Subcutaneous abdominal adipose tissue (tissue), 5 donors: ENCODE measurements around the gene CSNK1D.

Source experiments
- H3K27ac ChIP-seq: one replicate; pipeline ENCODE4 v1.7.0; 2013; ENCODE audit warnings: low read depth, mild to moderate bottlenecking, inconsistent platforms, low read length, moderate library complexity
- H3K27me3 ChIP-seq, 5 donors: one replicate each; pipeline ENCODE4 v1.7.0; 2013; ENCODE audit warnings: low read length in 5 of 5, inconsistent platforms in 1 of 5; ENCODE audit not compliant: control insufficient read depth in 5 of 5, insufficient read depth in 4 of 5
- H3K36me3 ChIP-seq, 5 donors: one replicate each; pipeline ENCODE4 v1.7.0; 2013; ENCODE audit warnings: low read length in 5 of 5; ENCODE audit not compliant: control insufficient read depth in 5 of 5, insufficient read depth in 5 of 5
- H3K4me1 ChIP-seq, 5 donors: one replicate each; pipeline ENCODE4 v1.7.0; 2013; ENCODE audit warnings: low read length in 5 of 5, mild to moderate bottlenecking in 3 of 5, moderate library complexity in 1 of 5; ENCODE audit not compliant: control insufficient read depth in 5 of 5, insufficient read depth in 5 of 5
- H3K4me3 ChIP-seq, 5 donors: one replicate each; pipeline ENCODE4 v1.7.0; 2013; ENCODE audit warnings: low read length in 5 of 5, low read depth in 1 of 5
- H3K9ac ChIP-seq, 5 donors: one replicate each; pipeline ENCODE4 v1.7.0; 2013; ENCODE audit warnings: low read length in 5 of 5, mild to moderate bottlenecking in 4 of 5, moderate library complexity in 3 of 5
- H3K9me3 ChIP-seq, 5 donors: one replicate each; pipeline ENCODE4 v1.7.0; 2013; ENCODE audit warnings: low read length in 5 of 5; ENCODE audit not compliant: control insufficient read depth in 5 of 5
- donor health status: healthy.
- donor health status: healthy.
- donor health status: healthy.
- donor health status: healthy.
- donor health status: healthy.

The CSNK1D gene

DNA sequence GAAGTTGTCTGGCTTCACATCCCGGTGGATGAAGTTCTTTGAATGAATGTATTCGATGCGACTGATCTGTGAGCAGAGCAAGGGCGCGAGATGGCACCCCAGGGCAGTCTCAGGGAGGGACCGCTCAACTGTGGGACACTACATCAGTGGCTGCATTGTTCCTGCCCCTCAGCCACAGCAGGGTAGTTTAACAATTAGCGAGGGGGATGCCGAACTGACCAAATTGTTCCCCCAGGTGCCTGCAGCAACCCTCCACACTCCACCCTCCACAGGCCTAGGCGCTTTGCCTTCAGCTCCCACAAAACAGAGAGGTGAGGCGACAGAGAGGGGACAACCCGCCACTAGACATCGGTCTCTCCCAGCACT lies 20.3 kb downstream of the CSNK1D start:
- H3K4me1 ChIP-seq = peaks cover 0 to 12% (median 3%) of the 10 kb centered on the region in 5 donors
- H3K36me3 ChIP-seq = peaks cover 0 to 87% (median 80%) of the 10 kb centered on the region in 5 donors
- H3K9me3 ChIP-seq = no peaks in the 10 kb centered on the region
- no peak overlapping the region for H3K9ac ChIP-seq
- no peaks in the 10 kb centered on the region for H3K27me3 ChIP-seq
- no peak overlapping the region for H3K27ac ChIP-seq
- H3K4me3 ChIP-seq = no peak overlapping the region

DNA sequence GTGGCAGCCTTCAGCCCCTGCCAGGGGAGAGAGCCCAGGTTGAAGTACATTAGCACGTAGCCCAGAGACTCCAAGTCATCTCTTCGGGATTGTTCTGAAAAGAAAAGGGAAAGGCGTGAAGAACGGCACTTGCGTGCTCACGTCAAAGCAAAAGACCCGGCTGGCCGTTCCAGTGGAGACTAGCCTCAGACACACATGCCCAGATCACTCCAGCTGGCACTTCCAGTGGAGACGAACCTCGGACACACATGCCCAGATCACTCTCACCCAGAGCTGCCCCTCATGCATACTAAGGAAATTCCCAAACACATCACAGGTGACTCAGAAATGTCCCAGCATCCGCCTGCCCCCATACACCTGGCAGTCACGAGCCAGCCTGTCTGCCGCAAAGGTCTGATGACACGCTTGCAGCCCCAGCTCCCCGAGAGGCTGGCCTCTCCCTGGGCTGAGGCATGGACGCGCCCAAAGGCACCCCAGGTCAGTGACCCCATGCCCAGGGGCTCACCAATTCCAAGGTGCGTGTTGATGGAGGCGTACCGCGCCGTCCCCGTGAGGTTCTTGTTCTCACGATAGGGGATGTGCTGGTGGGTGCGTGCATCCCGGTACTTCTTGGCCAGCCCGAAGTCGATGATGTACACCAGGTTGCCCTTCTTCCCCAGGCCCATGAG lies 20.9 kb downstream of the CSNK1D start:
- H3K27ac ChIP-seq = no peak overlapping the region
- no peaks in the 10 kb centered on the region for H3K27me3 ChIP-seq
- H3K9me3 ChIP-seq = no peaks in the 10 kb centered on the region
- peaks cover 0 to 17% (median 9%) of the 10 kb centered on the region in 5 donors for H3K4me1 ChIP-seq
- peaks cover 0 to 88% (median 82%) of the 10 kb centered on the region in 5 donors for H3K36me3 ChIP-seq
- no peak overlapping the region for H3K4me3 ChIP-seq
- H3K9ac ChIP-seq = no peak overlapping the region

DNA sequence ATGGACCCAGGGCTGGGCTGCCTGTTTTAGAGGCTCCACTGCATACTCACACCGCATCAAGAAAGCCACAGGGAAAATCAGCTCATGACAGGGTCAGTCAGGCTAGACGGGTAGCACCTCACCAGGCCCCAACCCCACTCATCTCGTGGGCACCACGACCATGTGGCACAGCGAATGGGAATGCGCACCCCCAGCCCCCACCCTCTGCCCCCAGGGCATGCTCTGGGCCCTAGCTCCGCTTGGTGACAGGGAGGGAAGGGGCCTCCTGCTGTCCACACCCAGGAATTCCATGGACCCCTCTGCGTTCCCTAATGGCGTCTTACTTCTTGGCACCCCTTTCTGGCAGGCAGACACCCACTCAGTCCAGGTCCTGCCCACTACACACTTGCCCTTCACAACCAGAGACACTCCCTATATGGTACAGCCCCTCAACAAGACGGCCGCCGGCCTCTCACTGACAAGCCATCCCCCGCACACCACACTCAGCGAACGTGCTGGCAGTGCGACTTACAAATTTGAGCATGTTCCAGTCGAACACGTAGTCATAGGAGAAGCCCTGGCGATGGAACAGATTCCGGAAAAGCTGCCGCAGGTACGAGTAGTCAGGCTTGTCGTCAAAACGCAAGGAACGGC lies 22.5 kb downstream of the CSNK1D start:
- Histone ChIP-seq H3K27me3 (no peaks in the 10 kb centered on the region), H3K4me1 (peaks cover 4 to 34% (median 25%) of the 10 kb centered on the region in 5 donors), H3K36me3 (peaks cover 0 to 90% (median 84%) of the 10 kb centered on the region in 5 donors), H3K9ac (no peak overlapping the region), H3K27ac (no peak overlapping the region), H3K4me3 (no peak overlapping the region), H3K9me3 (no peaks in the 10 kb centered on the region)

DNA sequence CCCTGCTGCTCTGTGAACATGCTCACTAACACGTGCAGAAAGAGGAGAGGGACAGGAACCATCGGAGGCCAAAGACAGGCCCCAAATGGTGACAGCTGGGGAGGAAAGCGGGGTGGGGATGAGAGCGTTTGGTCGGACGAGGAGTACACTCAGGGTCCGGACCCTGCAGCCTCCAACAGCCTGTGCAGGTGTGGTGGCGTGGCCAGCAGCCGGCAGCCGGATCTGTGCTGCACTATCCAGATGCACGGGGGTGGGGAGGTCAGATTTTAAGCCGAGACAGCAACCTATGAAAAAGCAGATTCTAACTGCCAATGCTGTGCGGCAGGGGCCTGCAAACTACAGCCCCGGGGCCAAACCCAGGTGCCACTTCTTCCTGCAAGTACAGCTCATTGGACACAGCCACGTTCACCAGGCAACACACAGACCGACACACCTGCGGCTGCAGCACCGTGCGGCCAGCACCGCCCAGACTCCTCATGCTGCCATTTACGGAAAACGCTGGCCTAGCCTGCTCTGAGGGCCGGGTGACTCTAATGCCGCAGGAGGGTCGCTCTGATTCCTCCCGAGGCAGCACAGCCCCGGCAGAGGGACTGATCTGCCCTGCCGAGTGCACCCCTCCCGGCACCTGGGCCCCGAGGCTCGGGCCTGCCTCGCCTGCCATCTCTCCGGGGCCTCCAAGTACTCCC lies 23.5 kb downstream of the CSNK1D start:
- Histone ChIP-seq H3K27ac (no peak overlapping the region), H3K4me1 (peaks cover 4 to 36% (median 25%) of the 10 kb centered on the region in 5 donors)

DNA sequence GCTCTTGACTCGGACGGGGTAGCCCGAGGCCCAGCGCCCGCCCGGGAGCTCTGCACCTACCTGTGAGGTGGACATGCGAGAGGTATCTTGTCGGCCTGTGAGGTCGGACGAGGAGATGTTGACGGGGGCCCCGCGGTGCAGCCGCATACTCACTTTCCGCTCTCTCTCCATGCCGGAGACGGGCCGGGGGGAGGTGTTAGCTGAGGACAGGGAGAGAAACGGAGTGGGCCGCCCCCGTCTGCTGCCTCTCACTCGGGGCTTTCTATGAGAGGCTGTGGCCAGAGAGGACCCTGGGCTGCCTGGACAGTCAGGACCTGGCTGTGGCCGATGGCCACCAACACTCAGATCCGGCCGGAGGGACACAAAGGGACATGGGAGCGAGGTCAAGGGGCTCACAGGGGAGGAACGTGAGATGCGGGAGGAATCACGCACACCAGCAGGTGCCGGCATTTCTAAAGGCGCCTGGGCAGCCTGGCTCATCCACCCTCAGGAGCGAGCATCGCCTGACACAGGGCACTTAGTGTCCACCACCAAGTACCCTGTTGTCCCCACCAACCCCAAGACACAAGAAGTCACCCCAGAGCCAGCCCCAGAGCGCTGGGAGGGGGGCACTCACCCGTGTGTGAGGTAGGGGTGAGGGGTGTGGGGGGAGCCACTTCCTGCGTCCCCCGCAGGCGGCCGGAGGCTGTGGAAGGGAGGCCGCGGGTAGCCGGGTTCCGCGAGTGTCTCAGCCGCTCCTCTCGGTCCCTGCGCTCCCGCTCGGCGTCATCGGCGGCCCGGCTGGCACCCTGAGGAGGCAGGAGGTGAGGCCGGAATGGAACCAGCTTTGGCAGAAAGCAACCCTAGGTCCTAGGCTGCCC lies 24.5 kb downstream of the CSNK1D start:
- Histone ChIP-seq H3K9me3 (no peaks in the 10 kb centered on the region), H3K36me3 (peaks cover 0 to 97% (median 94%) of the 10 kb centered on the region in 5 donors), H3K27me3 (no peaks in the 10 kb centered on the region), H3K9ac (no peak overlapping the region), H3K4me3 (no peak overlapping the region), H3K27ac (no peak overlapping the region), H3K4me1 (peaks cover 4 to 36% (median 25%) of the 10 kb centered on the region in 5 donors)

More for the DNA sequence above, 23.5 kb downstream of the CSNK1D start:
- no peak overlapping the region for H3K4me3 ChIP-seq
- H3K27me3 ChIP-seq = no peaks in the 10 kb centered on the region
- no peaks in the 10 kb centered on the region for H3K9me3 ChIP-seq
- peaks cover 0 to 90% (median 84%) of the 10 kb centered on the region in 5 donors for H3K36me3 ChIP-seq
- no peak overlapping the region for H3K9ac ChIP-seq

DNA sequence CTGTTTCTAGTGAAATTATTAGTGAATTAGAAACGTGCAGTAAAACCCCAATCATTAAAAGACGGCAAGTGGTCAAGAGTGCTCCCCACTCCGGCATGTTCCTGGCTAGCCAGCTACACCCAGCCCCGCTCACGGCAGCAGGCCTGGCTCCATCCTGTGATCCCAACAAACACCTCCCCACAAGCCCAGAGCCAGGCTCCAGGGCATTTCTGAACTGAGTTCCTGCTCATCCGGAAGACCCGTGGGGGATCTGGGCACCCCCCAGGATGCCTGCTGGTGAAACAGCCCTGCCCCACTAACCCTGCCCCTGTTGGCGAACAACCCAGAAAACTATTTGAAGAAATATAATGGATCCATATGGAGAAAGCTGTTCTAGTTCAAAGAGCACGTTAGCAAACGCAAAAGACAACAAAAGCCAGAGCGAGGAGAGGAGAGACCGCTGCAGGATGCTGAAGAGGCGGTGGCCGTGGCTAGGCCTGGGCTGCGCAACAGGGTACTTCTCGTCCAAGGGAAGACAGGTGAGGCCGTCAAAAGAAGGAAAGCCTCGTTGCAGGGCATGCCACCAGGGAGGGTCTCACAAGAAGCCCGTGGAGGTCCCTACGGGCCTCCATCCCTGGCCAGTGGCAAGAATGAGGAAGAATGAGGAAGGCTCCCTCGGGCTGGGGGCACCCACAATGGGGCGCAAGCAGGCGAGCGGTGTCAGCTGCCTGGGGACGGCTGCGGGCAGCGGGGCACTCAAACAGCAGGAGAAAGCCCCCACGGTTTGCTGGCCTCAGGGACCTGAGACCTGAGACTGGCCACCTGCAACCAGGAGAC lies 25.4 kb downstream of the CSNK1D start:
- Histone ChIP-seq H3K9ac (no peak overlapping the region), H3K4me1 (peaks cover 4 to 40% (median 30%) of the 10 kb centered on the region in 5 donors), H3K36me3 (peaks cover 0 to 100% (median 97%) of the 10 kb centered on the region in 5 donors), H3K4me3 (no peak overlapping the region), H3K9me3 (no peaks in the 10 kb centered on the region), H3K27ac (no peak overlapping the region), H3K27me3 (no peaks in the 10 kb centered on the region)

DNA sequence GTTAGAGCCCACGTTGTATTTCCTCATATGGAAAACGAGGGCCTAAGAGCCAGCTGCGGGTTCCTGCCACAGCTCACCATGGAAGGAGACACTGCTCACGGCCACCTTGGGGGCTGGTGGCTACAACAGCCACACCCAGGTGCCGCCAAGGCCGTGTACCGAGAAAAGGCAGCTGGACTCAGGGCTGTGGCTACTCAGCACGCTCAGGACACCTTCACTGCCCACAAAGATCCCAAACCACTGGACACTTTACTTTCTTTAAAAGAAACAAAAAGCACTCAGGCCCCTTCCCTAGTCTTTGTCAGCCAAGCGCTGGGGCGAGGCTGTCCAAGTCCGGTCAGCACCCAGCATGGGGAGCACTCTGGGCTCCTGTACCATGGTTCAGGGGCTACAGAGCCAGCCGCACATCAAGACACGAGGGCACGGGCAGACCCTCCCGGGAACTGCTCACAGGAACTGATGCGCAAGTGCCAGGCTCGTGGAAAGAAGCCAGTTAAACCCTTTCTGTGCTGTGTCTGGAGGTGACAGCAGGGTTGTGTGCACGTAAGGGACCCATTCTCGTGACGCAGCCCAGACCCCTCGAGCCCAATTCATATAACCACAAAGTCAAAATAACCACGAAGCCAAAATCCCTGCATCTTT lies 26.2 kb downstream of the CSNK1D start:
- H3K4me1 ChIP-seq = peaks cover 5 to 45% (median 37%) of the 10 kb centered on the region in 5 donors
- peaks cover 0 to 100% (median 97%) of the 10 kb centered on the region in 5 donors for H3K36me3 ChIP-seq
- peak overlapping the region in 2 of 5 donors; percentile 4 to 36 for H3K9ac ChIP-seq
- H3K4me3 ChIP-seq = no peak overlapping the region
- peak overlapping the region; percentile 19 for H3K27ac ChIP-seq
- H3K27me3 ChIP-seq = no peaks in the 10 kb centered on the region
- H3K9me3 ChIP-seq = no peaks in the 10 kb centered on the region

DNA sequence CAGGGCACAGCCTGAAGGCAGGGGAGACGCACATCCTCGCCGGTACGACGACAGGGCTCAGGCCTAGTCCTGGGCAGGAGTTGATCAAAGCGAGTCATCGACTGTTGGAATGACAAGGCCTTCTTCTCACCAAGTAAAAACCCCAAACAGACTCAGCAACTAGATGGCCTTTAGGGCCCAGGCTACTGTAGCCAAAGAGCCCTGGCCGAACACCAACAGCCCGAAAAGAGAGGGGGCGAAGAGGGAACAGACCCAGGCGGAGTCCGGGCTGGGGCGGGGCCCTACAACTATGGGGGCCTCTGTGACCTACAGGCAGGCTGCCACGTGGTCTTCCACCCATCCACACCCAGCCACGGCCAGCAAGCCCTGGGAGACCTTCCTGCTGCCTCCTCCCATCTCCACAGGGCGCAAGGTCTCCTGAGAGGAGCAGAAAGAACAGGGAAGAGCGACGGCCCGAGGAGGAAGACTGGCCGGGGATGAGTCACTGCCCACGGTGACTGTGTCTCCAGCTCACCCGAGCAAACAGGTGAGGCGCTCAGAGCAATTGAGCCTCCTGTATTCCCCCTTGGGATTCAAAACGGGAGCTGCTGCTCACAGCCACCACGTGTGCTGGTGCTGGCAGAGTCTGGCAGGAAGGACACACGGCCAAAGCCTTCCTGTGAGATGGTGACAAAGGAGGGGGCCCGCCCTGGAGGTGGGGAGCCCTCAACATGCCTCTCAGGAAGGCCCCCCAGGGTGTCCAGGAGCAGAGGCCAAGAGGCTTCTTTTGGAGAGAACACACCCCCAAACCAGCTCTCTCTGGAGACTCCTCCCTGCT lies 26.9 kb downstream of the CSNK1D start:
- H3K9me3 ChIP-seq = no peaks in the 10 kb centered on the region
- H3K4me1 ChIP-seq = peaks cover 9 to 48% (median 39%) of the 10 kb centered on the region in 5 donors
- H3K9ac ChIP-seq = peak overlapping the region in 2 of 5 donors; percentile 30 to 36
- peak overlapping the region; percentile 19 for H3K27ac ChIP-seq
- peaks cover 0 to 95% (median 90%) of the 10 kb centered on the region in 5 donors for H3K36me3 ChIP-seq
- no peaks in the 10 kb centered on the region for H3K27me3 ChIP-seq
- no peak overlapping the region for H3K4me3 ChIP-seq
